Measurements from ENCODE around the gene PDE7B.

PDE7B gene

GRCh38 chr6:136148051-136148450, 296.6 kb downstream of the PDE7B start:
- Histone ChIP-seq H3K27ac (ENCODE audit: low read length) (no peak overlapping the region), H3K4me3 (ENCODE audit: low read length) (no peak overlapping the region), H3K79me2 (ENCODE audit: low read length) (no peaks in the 10 kb centered on the region), H3K9ac (ENCODE audit: low read length) (no peak overlapping the region), H3K9me2 (replicated peaks; ENCODE audit: insufficient read depth, low read length) (no peaks in the 10 kb centered on the region), H3F3A (ENCODE audit: insufficient read depth, low read length) (no peaks in the 10 kb centered on the region), H3K4me1 (ENCODE audit: low read length) (no peaks in the 10 kb centered on the region), H4K20me1 (ENCODE audit: insufficient read depth, low read length) (no peaks in the 10 kb centered on the region), H3K9me3 (replicated peaks; ENCODE audit: insufficient read depth, low read length) (no peaks in the 10 kb centered on the region), H2AFZ (ENCODE audit: low read length) (no peak overlapping the region), H3K4me2 (ENCODE audit: low read depth, low read length) (no peak overlapping the region), H3K36me3 (replicated peaks; ENCODE audit: insufficient read depth, low read length) (no peaks in the 10 kb centered on the region), H3K27me3 (replicated peaks; ENCODE audit: insufficient read depth, low read length) (no peaks in the 10 kb centered on the region)
- DNase-seq = no peak
- TF ChIP-seq CTCF (IDR thresholded peaks at IDR 0.05; ENCODE audit: low read length) (no peak), EZH2 (optimal IDR thresholded peaks at IDR 0.05; ENCODE audit: low read depth, low read length) (no peak)

- TF ChIP-seq CTCF (IDR thresholded peaks at IDR 0.05; ENCODE audit: low read length) = no peak
- no peak for TF ChIP-seq EZH2 (optimal IDR thresholded peaks at IDR 0.05; ENCODE audit: low read depth, low read length)
- H2AFZ ChIP-seq (ENCODE audit: low read length) = no peak overlapping the region
- no peaks in the 10 kb centered on the region for H3K4me1 ChIP-seq (ENCODE audit: low read length)
- no peaks in the 10 kb centered on the region for H4K20me1 ChIP-seq (ENCODE audit: insufficient read depth, low read length)
- H3K9me3 ChIP-seq (replicated peaks; ENCODE audit: insufficient read depth, low read length) = no peaks in the 10 kb centered on the region
- H3K27ac ChIP-seq (ENCODE audit: low read length) = no peak overlapping the region
- DNase-seq = no peak
- no peaks in the 10 kb centered on the region for H3F3A ChIP-seq (ENCODE audit: insufficient read depth, low read length)
- H3K79me2 ChIP-seq (ENCODE audit: low read length) = no peaks in the 10 kb centered on the region
- H3K4me3 ChIP-seq (ENCODE audit: low read length) = no peak overlapping the region
- H3K27me3 ChIP-seq (replicated peaks; ENCODE audit: insufficient read depth, low read length) = no peaks in the 10 kb centered on the region
- no peak overlapping the region for H3K9ac ChIP-seq (ENCODE audit: low read length)
- no peaks in the 10 kb centered on the region for H3K9me2 ChIP-seq (replicated peaks; ENCODE audit: insufficient read depth, low read length)
- H3K36me3 ChIP-seq (replicated peaks; ENCODE audit: insufficient read depth, low read length) = no peaks in the 10 kb centered on the region
- no peak overlapping the region for H3K4me2 ChIP-seq (ENCODE audit: low read depth, low read length)
Measured at GRCh38 chr6:136148523-136148922, 297.0 kb downstream of the PDE7B start.

GRCh38 chr6:136149311-136149710, 297.8 kb downstream of the PDE7B start:
- Histone ChIP-seq H3F3A (ENCODE audit: insufficient read depth, low read length) (no peaks in the 10 kb centered on the region), H3K27ac (ENCODE audit: low read length) (no peak overlapping the region), H3K4me3 (ENCODE audit: low read length) (no peak overlapping the region), H3K9me3 (replicated peaks; ENCODE audit: insufficient read depth, low read length) (no peaks in the 10 kb centered on the region), H3K79me2 (ENCODE audit: low read length) (no peaks in the 10 kb centered on the region), H3K9ac (ENCODE audit: low read length) (no peak overlapping the region), H3K4me2 (ENCODE audit: low read depth, low read length) (no peak overlapping the region), H2AFZ (ENCODE audit: low read length) (no peak overlapping the region), H4K20me1 (ENCODE audit: insufficient read depth, low read length) (no peaks in the 10 kb centered on the region), H3K36me3 (replicated peaks; ENCODE audit: insufficient read depth, low read length) (no peaks in the 10 kb centered on the region), H3K4me1 (ENCODE audit: low read length) (no peaks in the 10 kb centered on the region), H3K27me3 (replicated peaks; ENCODE audit: insufficient read depth, low read length) (no peaks in the 10 kb centered on the region), H3K9me2 (replicated peaks; ENCODE audit: insufficient read depth, low read length) (no peaks in the 10 kb centered on the region)
- TF ChIP-seq CTCF (IDR thresholded peaks at IDR 0.05; ENCODE audit: low read length) (no peak), EZH2phosphoT487 (IDR thresholded peaks at IDR 0.05; ENCODE audit: low read length) (no peak), EZH2 (optimal IDR thresholded peaks at IDR 0.05; ENCODE audit: low read depth, low read length) (no peak)
- no peak for DNase-seq

Data from MM.1S (cell line).